ENCODE measurements around the gene MCOLN1.
"Not testable (repeated sequence)": the region's sequence is repeated elsewhere in the genome, so short reads cannot be mapped to it uniquely, and the experiment has no call there.

Gene MCOLN1

GRCh38 chr19:7544626-7545025 lies 22.2 kb downstream of the MCOLN1 start:
- no peak for DNase-seq

DNA sequence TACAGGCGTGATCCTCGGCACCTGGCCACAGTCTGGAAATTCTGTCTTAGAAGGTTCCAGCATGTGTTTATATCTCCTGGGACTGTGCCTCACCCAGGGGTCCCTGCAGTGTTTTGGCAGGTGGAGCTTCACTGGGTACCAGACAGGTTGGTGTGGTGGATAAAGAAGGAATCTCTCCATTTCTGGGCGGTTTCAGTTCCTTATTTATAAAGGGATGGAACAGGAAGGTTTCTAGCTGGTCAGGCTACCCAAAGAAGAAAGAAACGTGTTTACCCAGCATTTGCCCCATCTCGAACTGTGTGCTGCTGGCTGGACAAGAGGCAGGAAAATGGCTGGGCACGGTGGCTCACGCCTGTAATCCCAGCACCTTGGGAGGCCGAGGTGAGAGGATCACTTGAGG lies 22.9 kb downstream of the MCOLN1 start:
- DNase-seq: no peak

DNA sequence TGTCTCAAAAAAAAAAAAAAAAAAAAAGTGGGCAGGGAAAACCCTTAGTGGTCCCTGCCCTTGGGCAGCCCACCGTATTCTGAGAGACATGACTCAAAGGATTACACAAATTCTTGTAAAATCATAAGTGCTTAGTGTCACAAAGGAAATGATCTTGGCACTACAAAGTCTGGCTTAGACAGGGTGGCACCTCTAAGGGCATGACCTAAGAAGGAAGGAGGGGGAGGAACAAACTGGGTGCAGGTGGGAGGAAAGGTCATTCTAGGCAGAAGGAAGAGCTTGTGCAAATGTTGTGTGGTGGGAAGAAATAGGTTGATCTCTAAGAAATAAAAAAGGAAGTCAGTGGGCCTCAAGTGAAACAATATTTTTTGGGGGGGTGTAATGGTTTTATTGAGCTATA lies 23.5 kb downstream of the MCOLN1 start:
- DNase-seq: no peak

- no peak for DNase-seq
Observed at GRCh38 chr19:7547159-7547558, 24.7 kb downstream of the MCOLN1 start.

DNA sequence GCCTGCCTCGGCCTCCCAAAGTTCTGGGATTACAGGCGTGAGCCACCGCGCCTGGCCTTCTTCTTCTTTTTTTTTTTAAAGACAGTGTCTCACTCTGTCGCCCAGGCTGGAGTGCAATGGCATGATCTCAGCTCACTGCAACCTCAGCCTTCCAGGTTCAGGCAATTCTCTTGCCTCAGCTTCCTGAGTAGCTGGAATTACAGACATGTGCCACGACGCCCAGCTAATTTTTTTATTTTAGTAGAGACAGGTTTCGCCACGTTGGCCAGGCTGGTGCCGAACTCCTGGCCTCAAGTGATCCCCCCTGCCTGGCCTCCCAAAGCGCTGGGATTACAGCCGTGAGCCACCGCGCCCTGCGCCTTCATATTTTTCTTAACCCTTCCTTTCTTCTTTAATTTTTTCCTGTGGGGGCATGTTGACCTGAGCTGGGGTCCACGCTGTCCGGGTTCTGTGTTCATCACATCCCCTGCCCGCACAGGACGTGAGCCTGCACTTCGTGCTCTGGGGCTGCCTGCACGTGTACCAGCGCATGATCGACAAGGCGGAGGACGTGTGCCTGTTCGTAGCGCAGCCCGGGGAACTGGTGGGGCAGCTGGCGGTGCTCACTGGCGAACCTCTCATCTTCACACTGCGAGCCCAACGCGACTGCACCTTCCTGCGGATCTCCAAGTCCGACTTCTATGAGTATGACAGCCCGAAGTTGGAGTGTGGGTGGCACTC lies 27.2 kb downstream of the MCOLN1 start:
- DNase-seq: no peak

- no peak for DNase-seq
Observed at GRCh38 chr19:7550169-7550770, 27.8 kb downstream of the MCOLN1 start.

DNA sequence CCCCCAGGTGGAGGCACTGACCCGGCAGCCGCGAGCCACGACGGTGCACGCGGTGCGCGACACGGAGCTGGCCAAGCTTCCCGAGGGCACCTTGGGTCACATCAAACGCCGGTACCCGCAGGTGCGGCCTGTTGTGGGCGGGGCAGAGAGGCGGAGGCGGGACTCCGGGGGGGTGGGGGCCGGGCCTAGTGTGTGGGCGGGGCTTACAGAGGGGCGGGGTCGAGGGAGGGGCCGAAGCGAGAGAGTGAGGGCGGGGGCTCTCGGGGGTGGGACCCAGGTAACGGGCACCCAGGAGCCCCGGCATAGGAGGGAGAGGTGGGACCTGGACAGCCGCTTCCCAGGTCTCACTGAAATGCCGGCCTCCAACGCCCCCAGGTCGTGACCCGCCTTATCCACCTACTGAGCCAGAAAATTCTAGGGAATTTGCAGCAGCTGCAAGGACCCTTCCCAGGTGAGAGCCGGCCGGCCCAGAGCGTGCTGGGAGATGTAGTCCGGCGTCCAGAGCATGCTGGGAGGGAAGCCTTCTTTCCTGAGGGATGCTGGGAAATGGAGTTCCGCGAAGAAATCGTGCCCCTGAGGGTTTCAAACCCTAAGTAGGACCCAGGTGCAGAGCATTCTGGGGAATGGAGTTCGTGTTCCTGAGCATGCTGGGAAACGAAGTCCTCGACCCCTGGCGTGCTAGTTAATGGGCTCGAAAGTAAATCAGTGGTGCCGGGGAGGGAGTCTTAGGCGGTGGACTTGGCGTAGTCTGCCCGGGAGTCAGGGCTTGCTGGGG lies 28.8 kb downstream of the MCOLN1 start:
- no peak for DNase-seq

GRCh38 chr19:7552781-7553180 lies 30.4 kb downstream of the MCOLN1 start:
- DNase-seq: no peak

GRCh38 chr19:7554565-7554964 lies 32.1 kb downstream of the MCOLN1 start:
- no peak for DNase-seq

DNA sequence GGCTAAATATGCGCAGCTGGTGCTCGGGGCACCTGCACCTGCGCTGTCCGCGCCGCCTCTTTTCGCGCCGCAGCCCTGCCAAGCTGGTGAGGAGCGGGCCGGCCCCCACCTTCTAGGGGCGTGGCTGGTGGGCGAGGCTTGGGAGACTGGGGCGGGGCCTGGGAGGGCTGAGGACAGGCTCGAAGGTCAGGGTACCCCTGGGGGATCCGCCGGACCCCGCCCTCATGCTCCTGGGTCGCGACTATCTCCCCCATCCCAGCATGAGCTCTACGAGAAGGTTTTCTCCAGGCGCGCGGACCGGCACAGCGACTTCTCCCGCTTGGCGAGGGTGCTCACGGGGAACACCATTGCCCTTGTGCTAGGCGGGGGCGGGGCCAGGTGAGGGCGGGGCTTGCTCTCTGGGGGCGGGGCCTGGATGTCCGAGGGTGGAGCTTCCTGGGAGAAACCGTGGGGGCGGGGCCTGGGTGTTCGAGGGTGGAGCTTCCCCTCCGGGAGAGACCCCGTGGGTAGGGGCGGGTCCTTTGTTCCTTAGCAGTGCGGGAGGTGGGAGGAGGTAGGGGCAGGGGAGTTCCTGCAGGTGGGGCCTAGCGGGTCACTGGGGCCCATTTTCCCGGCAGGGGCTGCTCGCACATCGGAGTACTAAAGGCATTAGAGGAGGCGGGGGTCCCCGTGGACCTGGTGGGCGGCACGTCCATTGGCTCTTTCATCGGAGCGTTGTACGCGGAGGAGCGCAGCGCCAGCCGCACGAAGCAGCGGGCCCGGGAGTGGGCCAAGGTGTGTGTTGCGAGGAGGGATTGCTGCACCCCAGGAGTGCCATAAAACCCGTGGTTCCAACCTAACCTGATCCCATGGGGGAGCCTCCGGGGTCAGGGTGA lies 32.8 kb downstream of the MCOLN1 start:
- no peak for DNase-seq

GRCh38 chr19:7556696-7557315 lies 34.4 kb downstream of the MCOLN1 start:
- no peak for DNase-seq

- no peak for DNase-seq
Observed at GRCh38 chr19:7558667-7559066, 36.2 kb downstream of the MCOLN1 start.

DNA sequence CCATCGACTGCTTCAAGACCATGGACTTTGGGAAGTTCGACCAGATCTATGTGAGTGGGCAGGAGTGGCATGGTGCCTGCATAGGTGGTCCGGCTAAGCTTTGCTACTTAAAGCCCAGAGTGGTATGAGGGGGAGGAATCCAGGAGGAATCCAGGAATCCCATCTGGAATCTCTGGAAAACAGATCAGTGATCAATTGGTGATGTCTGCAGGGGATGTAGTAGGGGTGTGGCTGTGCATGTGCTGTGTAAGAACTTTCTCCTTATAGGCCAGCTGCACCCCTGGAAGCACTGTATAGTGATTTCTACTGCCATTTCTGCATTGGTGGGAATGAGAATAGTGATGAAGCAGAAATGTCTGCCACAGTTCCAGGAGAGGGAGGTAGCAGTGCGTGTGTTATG lies 36.7 kb downstream of the MCOLN1 start:
- DNase-seq: no peak

- DNase-seq: no peak
Observed at GRCh38 chr19:7560255-7560654, 37.8 kb downstream of the MCOLN1 start.

- no peak for DNase-seq
Observed at GRCh38 chr19:7561325-7561724, 38.9 kb downstream of the MCOLN1 start.

DNA sequence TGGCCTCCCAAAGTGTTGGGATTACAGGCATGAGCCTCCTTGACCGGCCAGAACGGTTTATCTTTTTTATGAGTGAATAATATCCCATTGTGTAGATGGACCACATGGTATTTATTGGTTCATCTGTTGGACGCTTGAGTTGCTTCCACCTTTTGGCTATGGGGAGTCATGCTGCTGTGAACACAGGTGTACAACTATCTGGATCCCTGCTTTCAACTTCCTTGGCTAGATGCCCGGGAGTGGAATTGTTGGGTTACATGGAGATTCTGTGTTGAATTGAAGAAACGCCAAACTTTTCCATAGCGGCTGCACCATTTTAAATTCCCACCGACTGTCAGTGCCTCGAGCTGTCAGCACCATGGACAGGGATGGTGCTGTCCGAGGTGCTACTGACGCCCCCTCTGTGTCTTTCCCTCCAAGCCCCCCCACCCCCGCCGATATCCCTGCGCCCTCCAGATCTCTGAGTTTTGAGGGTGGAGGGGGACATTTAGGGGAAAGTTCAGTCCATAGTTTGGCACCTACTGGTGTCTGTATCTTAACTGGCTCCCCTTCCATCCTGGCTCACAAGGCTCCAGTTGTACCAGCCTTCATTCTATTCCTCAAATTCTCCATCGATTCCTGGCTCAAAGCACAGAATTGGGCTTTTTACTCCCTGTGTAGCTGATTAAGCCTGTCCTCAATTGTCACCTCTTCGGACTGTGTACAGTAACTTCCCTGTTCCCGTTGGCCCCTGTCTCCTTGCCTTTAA lies 40.4 kb downstream of the MCOLN1 start:
- DNase-seq: no peak

DNA sequence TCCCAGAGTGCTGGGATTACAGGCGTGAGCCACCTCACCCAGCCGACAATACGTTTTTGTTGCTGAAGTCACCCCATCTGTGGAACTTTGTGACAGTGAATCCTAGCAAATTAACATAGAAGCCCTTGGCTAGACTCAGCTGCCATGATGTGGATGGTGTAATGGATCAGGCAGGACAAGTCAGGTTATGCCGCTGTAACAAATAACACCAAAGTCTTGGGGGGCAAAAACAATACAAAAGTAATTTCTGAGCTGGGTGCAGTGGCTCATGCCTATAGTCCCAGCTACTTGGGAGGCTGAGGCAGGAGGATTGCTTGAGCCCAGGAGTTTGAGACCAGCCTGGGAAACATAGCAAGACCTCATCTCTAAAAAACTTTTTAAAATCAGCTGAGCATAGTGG lies 42.4 kb downstream of the MCOLN1 start:
- no peak for DNase-seq

- DNase-seq: no peak
Observed at GRCh38 chr19:7565332-7565731, 42.9 kb downstream of the MCOLN1 start.

DNA sequence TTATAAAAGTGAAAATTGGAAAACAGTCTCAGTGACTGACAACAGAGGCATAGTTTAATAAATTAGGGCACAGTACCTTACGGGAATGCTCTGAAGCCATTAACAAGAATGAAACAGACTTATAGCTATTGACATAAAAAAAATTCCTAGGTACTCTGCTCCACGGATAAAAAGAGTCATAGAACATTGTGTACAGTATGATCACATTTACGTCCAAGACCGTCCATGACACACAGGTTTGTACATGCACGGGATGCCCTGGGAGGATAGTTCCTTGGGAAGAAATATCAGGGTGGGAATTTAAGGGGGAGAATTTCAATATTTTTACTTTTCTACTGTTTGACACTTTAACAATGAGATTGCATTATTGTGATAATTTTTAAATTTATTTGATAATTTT lies 48.3 kb downstream of the MCOLN1 start:
- no peak for DNase-seq

- DNase-seq: no peak
Observed at GRCh38 chr19:7575434-7576040, 53.1 kb downstream of the MCOLN1 start.

DNA sequence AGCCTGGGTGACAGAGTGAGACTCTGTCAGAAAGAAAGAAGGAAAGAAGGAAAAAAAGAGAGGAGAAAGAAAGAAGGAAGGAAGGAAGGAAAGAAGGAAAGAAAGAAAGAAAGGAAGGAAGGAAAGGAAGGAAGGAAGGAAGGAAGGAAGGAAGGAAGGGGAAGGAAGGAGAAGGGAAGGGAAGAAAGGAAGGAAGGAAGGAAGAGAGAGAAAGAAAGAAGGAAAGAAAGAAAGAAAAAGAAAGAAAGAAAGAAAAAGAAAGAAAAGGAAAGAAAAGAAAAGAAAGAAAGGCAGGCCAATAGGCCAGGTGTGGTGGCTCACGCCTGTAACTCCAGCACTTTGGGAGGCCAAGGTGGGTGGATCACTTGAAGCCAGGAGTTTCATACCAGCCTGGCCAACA lies 55.0 kb downstream of the MCOLN1 start:
- not testable (repeated sequence) for DNase-seq

- DNase-seq: no peak
Observed at GRCh38 chr19:7578127-7578526, 55.7 kb downstream of the MCOLN1 start.

All from NCI-H1105 treated with DMSO at 0.1 percent for 48 hours (cell line).